Vagina (tissue), 2 donors: ENCODE data around the gene SERPINB7. TPM values are rescaled to one million over a fixed set of nuclear protein-coding genes. Genes with fewer than 3 reads are reported as not detected.

Source experiments
- DNase-seq, 2 donors: peaks; one replicate each; pipeline ENCODE4 v3.0.0-alpha.2; 2017; ENCODE audit errors: extremely low spot score in 2 of 2
- H3K27ac ChIP-seq: fragments of 200-600 bp; sonication (generic); one replicate; pipeline ENCODE4 v1.5.1; 2019
- H3K27me3 ChIP-seq: fragments of 200-600 bp; sonication (generic); one replicate; pipeline ENCODE4 v1.5.1; 2019
- H3K36me3 ChIP-seq, 2 donors: fragments of 200-600 bp; sonication (generic); one replicate each; pipeline ENCODE4 v1.5.1; 2017 to 2019
- H3K4me1 ChIP-seq: fragments of 200-600 bp; sonication (generic); one replicate; pipeline ENCODE4 v1.5.1; 2019
- H3K4me3 ChIP-seq, 2 donors: fragments of 200-600 bp; sonication (generic); 1 replicate in 1 of 2; 2 replicates in 1 of 2; pipeline ENCODE4 v1.5.1; 2016 to 2019
- H3K9me3 ChIP-seq: fragments of 200-600 bp; sonication (generic); one replicate; pipeline ENCODE4 v1.5.1; 2019
- POLR2A ChIP-seq, 2 donors: fragments of 450-650 bp; IDR thresholded peaks; one replicate each; pipeline ENCODE4 v1.6.1; 2017; ENCODE audit warnings: antibody characterized with exemption in 2 of 2, mild to moderate bottlenecking in 2 of 2, moderate library complexity in 2 of 2
- POLR2AphosphoS5 ChIP-seq, 2 donors: sonication (generic); formaldehyde crosslinking; IDR thresholded peaks; one replicate each; pipeline ENCODE4 v1.9.0; 2017; ENCODE audit warnings: antibody characterized with exemption in 2 of 2, mild to moderate bottlenecking in 2 of 2, low read depth in 1 of 2; ENCODE audit not compliant: insufficient read depth in 1 of 2
- intact Hi-C: fragments of 100-400 bp; cut with DNase I; formaldehyde crosslinking; loops from one replicate; pipeline ENCODE4 v1.15.1; 2023
- total RNA-seq: library from RNA; depleted of rRNA; stranded (reverse); fragments of >200 nt; gene quantifications from one replicate; pipeline ENCODE4 v1.2.3, GENCODE V29; 2016
- TF ChIP-seq, protein P1 (sequence below), 3 experiments: fragments of 450-650 bp in 2 of 3; fragments of 200-600 bp in 1 of 3; sonication (generic) in 1 of 3; IDR thresholded peaks; one replicate each; pipeline ENCODE4 v1.5.1; 2017 to 2019; ENCODE audit warnings: antibody characterized with exemption in 3 of 3, mild to moderate bottlenecking in 2 of 3, moderate library complexity in 2 of 3

Gene SERPINB7
- total RNA-seq, 1 donor from 2014 or later: 0.49 TPM

DNA sequence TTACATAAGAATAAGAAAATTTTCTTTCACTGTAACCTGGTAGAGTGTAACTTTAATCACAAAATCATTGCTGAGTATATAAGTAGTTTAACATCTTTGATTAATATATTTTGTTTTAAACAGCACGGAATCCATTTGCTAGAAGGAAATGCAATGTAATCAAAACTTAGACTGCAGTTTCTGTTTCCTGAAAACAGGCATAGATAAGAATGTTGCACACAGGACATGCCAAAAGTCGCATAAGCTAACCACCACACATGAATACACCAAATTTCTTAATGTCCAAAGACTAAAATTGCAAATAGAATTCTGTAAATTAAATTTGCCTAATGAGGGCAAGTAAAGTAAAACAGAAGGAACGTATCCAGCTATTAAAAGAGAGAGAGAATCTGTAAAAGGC, 61.2 kb downstream of the SERPINB7 start:
- H3K4me1 ChIP-seq: no peaks in the 10 kb centered on the region
- TF ChIP-seq, protein P1, sequence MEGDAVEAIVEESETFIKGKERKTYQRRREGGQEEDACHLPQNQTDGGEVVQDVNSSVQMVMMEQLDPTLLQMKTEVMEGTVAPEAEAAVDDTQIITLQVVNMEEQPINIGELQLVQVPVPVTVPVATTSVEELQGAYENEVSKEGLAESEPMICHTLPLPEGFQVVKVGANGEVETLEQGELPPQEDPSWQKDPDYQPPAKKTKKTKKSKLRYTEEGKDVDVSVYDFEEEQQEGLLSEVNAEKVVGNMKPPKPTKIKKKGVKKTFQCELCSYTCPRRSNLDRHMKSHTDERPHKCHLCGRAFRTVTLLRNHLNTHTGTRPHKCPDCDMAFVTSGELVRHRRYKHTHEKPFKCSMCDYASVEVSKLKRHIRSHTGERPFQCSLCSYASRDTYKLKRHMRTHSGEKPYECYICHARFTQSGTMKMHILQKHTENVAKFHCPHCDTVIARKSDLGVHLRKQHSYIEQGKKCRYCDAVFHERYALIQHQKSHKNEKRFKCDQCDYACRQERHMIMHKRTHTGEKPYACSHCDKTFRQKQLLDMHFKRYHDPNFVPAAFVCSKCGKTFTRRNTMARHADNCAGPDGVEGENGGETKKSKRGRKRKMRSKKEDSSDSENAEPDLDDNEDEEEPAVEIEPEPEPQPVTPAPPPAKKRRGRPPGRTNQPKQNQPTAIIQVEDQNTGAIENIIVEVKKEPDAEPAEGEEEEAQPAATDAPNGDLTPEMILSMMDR (IDR thresholded peaks at IDR 0.05): no peak
- no peak for TF ChIP-seq POLR2AphosphoS5 (IDR thresholded peaks at IDR 0.05; ENCODE audit: insufficient read depth in 1 of 2, low read depth in 1 of 2)
- H3K4me3 ChIP-seq: no peak overlapping the region
- no peak for DNase-seq
- H3K36me3 ChIP-seq: no peaks in the 10 kb centered on the region
- no peaks in the 10 kb centered on the region for H3K9me3 ChIP-seq
- no peaks in the 10 kb centered on the region for H3K27me3 ChIP-seq
- no peak overlapping the region for H3K27ac ChIP-seq
- intact Hi-C loops: no loop called here

DNA sequence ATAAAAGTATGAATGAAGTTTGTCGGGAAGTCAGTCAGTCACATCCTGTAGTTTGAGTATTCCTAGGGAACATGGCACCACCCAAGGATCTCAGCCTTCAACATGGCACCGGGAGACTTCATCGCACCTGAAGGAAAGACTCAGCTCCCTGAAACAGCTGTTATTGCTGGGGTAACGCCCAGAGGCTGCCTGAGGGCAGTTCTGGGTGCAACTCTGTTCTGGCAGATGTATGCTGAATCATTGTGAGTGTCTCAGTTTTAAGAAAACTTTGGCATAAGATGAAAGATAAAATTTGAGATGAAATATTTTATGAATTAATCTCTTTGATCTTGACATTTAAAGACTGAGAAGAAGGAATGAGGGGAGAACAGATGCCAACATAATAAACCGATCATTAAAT, 62.4 kb downstream of the SERPINB7 start:
- DNase-seq: no peak
- Histone ChIP-seq H3K4me3 (no peak overlapping the region), H3K27me3 (no peaks in the 10 kb centered on the region), H3K36me3 (no peaks in the 10 kb centered on the region), H3K27ac (no peak overlapping the region), H3K9me3 (no peaks in the 10 kb centered on the region), H3K4me1 (no peaks in the 10 kb centered on the region)
- no peak for TF ChIP-seq POLR2A (IDR thresholded peaks at IDR 0.05)
- TF ChIP-seq, protein P1 (IDR thresholded peaks at IDR 0.05): no peak
- peak in 1 of 2 donors; percentile 49 for TF ChIP-seq POLR2AphosphoS5 (IDR thresholded peaks at IDR 0.05; ENCODE audit: insufficient read depth in 1 of 2, low read depth in 1 of 2)
- intact Hi-C loops: no loop called here

DNA sequence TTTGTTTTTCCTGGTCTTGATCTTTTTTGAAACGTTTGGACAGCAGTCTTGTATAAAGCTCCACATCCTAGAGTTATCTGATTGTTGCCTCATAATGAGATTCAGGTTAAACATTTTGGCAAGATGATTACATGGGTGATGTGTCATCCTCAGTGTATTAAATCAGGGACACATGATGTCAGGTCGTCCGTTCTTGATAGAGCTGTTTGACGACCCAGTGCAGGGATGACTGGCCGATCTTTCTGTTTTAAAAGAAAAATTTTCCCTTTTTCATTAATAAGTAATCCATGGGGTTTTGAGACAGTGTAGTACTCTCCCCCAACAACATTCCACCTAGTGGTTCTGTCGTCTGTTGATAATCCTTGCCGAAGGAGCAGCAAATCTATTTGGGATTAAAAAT, 67.8 kb downstream of the SERPINB7 start:
- Histone ChIP-seq H3K4me3 (no peak overlapping the region), H3K36me3 (no peaks in the 10 kb centered on the region), H3K27ac (no peak overlapping the region), H3K27me3 (no peaks in the 10 kb centered on the region), H3K4me1 (no peaks in the 10 kb centered on the region), H3K9me3 (no peaks in the 10 kb centered on the region)
- intact Hi-C loops: loop anchor here (10.0 kb wide), 1 partner anchor 328 kb away; no protein-coding TSS in a partner anchor
- TF ChIP-seq POLR2A (IDR thresholded peaks at IDR 0.05): no peak
- no peak for TF ChIP-seq POLR2AphosphoS5 (IDR thresholded peaks at IDR 0.05; ENCODE audit: insufficient read depth in 1 of 2, low read depth in 1 of 2)
- TF ChIP-seq, protein P1 (IDR thresholded peaks at IDR 0.05): no peak
- no peak for DNase-seq

DNA sequence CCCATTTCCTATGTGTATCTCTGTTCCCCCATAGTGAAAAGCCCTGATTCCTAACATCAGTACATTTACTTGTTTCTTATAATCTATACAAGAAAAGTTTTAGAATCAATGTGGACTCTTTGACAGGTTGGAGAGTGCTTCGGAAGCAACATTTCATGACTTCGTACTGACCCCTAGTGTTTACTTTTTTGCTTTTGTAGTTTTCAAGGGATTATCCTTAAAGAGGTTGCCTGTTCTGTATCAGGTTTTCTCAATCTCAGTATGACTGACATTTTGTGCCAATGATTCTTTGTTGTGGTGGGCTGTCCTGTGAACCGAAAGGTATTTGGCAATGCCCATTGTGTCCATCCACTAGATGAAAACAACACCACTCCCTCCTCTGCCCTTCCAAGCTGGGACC, 69.0 kb downstream of the SERPINB7 start:
- no peak overlapping the region for H3K27ac ChIP-seq
- H3K27me3 ChIP-seq: no peaks in the 10 kb centered on the region
- TF ChIP-seq POLR2A (IDR thresholded peaks at IDR 0.05) (no peak), POLR2AphosphoS5 (IDR thresholded peaks at IDR 0.05; ENCODE audit: insufficient read depth in 1 of 2, low read depth in 1 of 2) (no peak)
- TF ChIP-seq, protein P1 (IDR thresholded peaks at IDR 0.05): peak in 2 of 3 experiments; percentile 16 to 33
- H3K36me3 ChIP-seq: no peaks in the 10 kb centered on the region
- no peak for DNase-seq
- H3K4me1 ChIP-seq: no peaks in the 10 kb centered on the region
- H3K4me3 ChIP-seq: no peak overlapping the region
- intact Hi-C loops: loop anchor here (10.0 kb wide), 1 partner anchor 329 kb away; no protein-coding TSS in a partner anchor
- no peaks in the 10 kb centered on the region for H3K9me3 ChIP-seq

DNA sequence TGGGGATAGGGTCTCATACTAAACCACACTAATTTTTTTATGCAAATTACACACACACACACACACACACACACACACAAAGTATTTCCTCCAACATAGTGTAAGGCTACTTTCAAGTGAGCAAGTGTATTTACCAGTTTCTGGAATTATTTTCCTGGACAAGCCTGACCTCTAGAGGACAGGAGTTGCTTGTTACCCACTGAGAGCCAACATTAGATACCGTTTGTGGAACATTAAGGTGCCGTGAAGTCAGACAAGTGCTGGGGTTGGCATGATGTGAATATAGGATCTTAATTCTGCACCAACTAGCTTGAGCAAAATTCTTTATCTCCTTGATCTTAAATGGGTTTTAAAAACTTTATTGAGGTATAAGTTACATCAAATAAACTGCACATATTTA, 72.9 kb downstream of the SERPINB7 start:
- intact Hi-C loops: loop anchor here (10.0 kb wide), 1 partner anchor 333 kb away; no protein-coding TSS in a partner anchor
- Histone ChIP-seq H3K4me1 (no peaks in the 10 kb centered on the region), H3K27ac (no peak overlapping the region), H3K36me3 (no peaks in the 10 kb centered on the region), H3K27me3 (no peaks in the 10 kb centered on the region), H3K9me3 (no peaks in the 10 kb centered on the region), H3K4me3 (no peak overlapping the region)
- TF ChIP-seq, protein P1 (IDR thresholded peaks at IDR 0.05): peak; percentile 29 to 49 (median 32)
- TF ChIP-seq POLR2AphosphoS5 (IDR thresholded peaks at IDR 0.05; ENCODE audit: insufficient read depth in 1 of 2, low read depth in 1 of 2): no peak
- no peak for DNase-seq
